HG03558 (cell line): ENCODE data around the gene FOSL1.
A peak's percentile ranks its signal among the peaks of the same experiment; 100 is the strongest.

Source experiments
- ATAC-seq: cut with Tn5 transposase; IDR thresholded peaks from one replicate; pipeline ENCODE4 v1.9.1; 2021; ENCODE audit warnings: moderate number of reproducible peaks; ENCODE audit not compliant: unreplicated experiment; ENCODE audit errors: extremely low read depth

FOSL1 gene

DNA sequence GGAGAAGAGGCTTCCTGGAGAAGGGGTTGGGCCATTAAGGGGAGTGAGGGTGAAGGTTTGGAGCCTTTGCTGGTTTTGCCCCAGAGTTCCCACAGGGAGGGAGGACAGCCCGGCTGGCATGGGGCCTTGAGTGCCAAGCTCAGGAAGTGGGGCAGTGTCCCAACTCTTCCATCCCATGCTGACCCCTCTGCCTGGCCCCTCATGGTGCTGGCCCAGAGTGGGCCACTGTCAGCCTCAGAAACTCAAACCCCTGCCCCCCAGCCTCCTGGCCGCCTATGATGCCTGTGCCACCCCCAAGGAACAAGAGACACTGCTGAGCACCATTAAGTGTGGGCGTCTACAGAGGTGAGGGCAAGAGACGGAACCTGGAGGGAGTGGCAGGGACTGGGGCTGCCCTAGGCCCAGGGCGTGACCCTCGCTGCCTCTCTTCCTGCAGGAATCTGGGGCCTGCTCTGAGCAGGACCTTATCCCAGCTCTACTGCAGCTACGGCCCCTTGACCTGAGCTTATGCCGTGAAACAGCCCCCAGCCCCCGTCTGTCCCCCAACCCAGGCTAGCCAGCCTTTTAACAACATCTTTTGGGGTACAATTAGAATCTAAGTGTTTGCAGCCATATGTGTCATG, 34.5 kb downstream of the FOSL1 start:
- no peak for ATAC-seq

DNA sequence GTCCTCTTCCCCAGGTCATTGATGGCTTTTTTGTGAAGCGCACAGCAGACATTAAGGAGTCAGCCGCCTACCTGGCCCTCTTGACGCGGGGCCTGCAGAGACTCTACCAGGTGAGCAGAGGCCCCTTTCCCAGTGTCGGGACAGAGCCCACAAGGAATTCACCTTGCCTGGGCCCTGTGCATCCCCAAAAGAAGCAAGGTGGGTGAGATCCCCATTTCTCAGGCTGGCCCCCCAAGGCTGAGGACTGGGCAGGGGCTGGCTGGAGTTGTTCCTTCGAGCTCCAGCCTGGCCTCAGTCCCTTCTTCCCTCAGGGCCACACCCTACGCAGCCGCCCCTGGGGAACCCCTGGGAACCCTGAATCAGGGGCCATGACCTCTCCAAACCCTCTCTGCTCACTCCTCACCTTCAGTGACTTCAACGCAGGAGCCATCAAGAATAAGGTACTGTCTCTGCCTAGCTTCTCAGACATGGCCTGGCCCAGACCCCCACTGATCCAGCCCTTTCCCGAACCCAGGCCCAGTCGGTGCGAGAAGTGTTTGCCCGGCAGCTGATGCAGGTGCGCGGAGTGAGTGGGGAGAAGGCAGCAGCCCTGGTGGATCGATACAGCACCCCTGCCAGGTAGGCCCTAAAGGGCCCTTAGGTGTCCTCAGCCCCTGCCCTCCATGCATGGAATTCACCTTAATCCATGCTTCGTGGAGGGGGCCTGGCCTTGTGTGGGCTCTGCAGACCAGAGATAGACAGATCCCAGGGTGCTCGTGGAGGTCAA, 35.3 kb downstream of the FOSL1 start:
- no peak for ATAC-seq

DNA sequence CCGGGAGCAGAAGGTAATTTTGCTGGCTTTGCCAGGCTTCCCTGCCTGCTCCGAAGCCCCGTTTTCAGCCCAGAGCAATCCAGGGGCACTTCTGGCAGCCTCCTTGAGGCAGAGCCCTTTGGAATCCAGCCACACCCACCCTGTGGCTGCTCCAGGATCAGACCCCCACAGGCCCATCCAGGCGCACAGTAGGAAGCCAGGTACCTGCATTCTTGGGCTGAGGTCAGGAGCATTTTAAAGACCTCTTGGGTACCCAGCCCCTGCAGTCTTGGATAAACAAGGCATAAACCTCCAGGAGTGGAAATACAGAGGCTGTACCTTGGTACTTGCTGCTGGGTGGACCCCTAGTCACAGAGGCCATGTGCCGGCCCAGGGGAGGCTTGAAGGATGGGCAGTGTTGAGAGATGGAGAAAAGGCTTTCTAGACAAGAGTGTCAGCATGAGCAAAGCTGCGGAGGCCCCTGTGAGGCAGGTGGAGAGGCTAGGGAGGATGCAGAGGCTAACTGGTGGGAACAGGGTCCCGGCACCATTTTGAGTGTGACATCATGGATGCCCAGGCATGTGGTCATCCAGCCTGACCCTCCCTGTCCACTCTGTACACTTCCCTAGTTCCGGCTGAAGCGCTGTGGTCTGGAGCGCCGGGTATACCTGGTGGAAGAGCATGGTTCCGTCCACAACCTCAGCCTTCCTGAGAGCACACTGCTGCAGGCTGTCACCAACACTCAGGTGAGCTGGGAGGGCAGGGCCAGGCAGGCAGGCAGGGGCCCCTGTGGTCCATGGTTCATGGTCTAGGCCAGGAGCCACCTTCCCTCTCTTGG, 36.1 kb downstream of the FOSL1 start:
- no peak for ATAC-seq

- no peak for ATAC-seq
These were observed 37.0 kb downstream of the FOSL1 start for GRCh38 chr11:65862941-65863888.

- no peak for ATAC-seq
These were observed 37.9 kb downstream of the FOSL1 start for GRCh38 chr11:65862191-65862735.

DNA sequence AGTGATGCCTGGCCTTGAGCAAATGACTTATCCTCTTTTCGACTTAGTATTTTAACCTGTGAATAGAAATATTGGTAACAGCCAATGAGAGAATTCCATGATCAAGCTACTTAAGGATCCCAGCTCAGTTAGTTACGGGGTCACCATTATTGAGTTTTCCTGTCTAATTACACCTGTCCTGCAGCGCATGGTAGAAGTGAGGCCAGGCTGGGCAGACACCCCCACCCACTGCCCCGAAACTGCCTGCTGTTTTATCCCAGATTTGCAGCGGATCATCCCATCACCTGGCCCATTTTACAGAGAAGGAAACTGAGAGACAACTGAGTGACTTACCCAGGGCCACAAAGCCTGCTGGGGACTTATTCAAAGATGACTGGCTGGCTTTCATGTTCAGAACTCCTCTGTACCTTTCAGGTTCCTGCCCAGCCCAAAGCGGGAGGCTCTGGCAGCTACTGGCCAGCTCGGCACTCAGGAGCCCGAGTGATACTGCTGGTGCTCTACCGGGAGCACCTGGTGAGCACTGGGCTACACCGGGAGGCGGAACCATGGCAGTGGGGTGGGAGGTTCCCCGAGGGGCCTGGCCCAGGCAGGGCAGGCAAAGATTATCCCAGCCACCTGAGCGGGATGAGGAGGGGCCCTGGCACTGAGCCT, 38.5 kb downstream of the FOSL1 start:
- ATAC-seq, result no peak

- no peak for ATAC-seq
These were observed 39.1 kb downstream of the FOSL1 start for GRCh38 chr11:65861165-65861505.

DNA sequence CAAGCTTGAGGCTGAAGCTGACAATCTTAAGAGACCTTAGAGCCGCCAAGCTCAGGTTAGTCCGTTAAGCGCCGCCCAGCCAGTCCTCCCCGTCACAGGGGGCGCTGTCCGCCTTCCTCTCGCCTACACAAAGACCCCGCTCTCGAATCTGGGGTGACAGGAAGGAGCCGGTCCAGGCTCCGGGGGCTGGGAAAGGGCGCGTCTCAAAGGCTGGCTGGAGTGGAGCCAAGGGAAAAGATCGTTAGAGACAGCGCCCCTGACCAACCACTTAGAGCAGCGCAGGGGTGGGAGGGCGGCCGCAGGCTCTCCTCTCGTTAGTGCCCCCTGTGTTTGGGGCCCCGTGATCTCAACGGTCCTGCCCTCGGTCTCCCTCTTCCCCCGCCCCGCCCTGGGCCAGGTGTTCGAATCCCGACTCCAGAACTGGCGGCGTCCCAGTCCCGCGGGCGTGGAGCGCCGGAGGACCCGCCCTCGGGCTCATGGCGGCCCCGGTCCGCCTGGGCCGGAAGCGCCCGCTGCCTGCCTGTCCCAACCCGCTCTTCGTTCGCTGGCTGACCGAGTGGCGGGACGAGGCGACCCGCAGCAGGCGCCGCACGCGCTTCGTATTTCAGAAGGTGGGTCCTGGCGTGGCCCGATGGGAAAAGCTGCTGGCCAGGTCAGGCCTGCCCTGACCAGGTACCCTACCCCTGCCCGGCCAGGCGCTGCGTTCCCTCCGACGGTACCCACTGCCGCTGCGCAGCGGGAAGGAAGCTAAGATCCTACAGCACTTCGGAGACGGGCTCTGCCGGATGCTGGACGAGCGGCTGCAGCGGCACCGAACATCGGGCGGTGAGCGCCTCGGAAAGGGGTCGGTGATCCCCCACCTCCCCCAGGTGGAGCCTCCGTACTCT, 39.7 kb downstream of the FOSL1 start, which contains the start of gene MUS81:
MUS81 (plus strand) TSS at position 156 of the 887 bp plus-strand sequence; CDS start at position 477, 321 bp downstream.
- no peak for ATAC-seq

DNA sequence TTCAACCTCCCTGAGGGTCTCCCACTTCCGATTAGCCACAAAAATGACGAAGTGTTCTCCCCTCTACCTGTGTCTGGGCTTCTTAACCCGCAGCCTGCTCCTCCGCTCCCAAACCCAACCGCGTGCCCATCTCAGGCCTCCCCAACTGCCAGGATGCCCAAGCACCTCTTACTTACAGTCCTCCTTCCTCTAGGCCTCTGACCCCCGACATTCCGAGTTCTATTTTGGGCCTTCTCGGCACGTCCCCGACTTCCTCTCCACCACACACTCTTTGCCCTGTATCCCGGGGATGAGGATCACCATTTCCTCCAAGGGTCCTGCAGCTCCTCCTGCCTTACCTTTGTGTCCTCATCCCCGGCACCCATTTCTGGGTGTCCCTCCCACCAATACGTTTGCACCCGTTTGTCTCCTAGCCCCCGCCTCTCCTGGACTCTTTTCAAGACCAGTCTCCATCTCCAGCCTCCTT, 40.3 kb downstream of the FOSL1 start:
- no peak for ATAC-seq

DNA sequence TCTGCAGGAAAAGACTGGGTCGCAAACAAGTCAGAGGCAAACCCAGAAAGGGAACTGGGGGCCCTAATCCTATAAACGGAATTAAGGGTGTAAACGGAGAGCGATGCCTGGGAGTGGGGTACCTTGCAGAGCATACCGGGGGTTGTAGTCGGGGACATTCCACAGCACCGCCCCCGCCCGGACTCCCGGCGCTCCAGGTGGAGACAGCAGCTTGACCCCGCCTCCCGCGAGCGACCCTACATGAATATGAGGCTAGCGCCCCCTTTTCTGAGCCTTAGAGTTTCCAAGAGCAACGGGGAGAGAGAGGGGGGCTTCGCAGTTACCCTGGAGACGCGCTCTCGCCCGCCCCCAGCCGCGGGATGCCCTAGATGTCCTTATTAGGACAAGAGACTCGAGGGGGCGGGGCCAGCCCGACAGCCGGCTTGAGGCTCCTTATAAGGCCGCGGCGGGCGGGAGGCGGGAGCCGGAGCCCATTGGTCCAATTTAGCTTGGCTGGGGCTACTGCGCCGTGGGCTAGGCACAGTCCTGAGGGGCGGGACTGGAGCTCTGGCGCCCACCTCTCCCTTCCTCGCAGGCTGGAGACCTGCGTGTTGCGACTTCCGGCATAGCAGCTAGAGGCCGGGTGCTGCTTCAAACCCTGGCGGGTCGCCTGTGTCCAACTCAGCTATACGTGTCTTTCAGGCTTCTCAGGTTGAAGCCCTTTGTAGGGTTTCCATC, 40.9 kb downstream of the FOSL1 start:
- ATAC-seq, result peak; percentile 31

GRCh38 chr11:65858681-65859087, 41.5 kb downstream of the FOSL1 start:
- ATAC-seq, result no peak

DNA sequence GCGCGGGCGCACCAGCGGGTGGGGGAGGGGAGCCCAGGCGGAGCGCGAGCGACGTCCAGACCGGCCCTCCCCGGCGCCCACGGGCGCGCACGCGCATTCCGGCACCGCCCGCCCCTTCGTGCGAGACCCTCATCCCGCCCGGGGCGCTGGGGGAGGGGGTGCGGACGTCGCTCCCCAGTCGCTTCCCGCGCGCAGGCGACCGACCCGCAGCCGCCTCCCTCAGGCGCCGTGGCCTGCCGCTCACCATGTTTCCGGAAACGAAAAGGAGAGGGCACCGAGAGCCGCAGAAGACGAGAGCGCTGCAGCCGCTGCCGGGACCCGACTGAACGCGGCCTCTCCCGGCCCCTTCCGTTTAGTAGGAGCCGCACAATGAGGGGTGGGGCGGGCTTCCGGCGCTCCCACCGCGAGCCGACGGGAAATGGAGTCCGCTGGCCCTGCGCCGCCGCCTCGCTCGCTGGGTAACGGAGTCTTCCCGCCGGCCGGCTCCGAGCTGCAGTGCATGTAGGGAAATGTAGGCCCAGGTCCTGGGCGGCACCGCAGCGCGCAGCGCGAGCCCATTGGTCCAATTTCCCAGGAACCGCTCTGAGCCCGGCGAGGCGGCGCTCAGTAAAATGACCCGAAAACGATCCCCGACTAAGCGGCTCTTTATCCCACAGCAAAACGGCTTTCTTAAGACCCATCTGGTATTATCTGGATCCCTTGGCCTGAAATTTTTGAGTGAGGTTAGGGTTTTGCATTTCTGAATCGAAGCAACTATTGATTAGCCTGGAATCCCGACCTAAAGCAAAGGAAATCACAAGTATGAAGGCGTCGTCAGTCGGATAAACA, 42.1 kb downstream of the FOSL1 start, which contains the start of gene CFL1:
CFL1 (minus strand) TSS at position 328 of the 828 bp plus-strand sequence; CDS start at position 247, 81 bp downstream.
- peak; percentile 26 for ATAC-seq

DNA sequence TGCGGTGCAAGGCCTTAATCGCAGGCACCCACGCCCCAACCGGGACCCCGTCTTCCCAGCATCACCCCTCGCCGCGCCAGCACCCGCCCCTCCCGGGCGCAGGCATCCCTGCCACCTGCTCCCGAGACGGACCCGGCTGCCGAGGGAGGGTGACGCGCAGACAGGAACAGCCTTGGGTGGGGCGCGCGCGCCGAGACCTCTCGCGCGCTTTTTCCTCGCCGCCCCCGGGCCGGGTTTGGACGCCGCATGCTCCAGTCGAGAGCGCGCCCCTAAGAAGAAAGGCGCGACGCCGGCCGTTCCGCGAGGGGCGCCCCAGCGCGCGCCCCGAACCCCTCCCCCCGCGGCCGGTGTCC, 42.7 kb downstream of the FOSL1 start:
- no peak for ATAC-seq

- no peak for ATAC-seq
These were observed 43.3 kb downstream of the FOSL1 start for GRCh38 chr11:65856689-65857499.

DNA sequence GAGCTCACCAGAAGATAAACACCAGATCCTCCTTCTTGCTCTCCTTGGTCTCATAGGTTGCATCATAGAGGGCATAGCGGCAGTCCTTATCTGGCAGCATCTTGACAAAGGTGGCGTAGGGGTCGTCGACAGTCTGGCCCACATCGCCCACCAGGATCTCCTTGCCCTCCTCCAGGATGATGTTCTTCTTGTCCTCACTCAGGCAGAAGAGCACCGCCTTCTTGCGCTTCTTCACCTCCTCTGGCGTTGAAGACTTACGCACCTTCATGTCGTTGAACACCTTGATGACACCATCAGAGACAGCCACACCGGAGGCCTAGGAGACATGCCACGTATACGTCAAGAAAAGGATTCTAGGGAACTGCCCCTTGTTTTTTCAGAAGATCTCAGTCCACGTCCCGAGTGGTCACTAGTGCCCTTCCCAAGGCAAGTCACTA, 44.2 kb downstream of the FOSL1 start:
- ATAC-seq, result no peak
